GM12891 (cell line): ENCODE results near the gene URI1.
"Not testable (repeated sequence)": the region's sequence is repeated elsewhere in the genome, so short reads cannot be mapped to it uniquely, and the experiment has no call there.

Experiments
- DNase-seq: peaks from one replicate; pipeline ENCODE4 v3.0.0; 2011; ENCODE audit warnings: low spot score; ENCODE audit not compliant: insufficient read length
- FAIRE-seq: peaks from 2 replicates; lab custom pipeline; 2011; peaks lifted over from hg19 to GRCh38; lab: Jason Lieb, UNC
- PAX5 ChIP-seq: IDR thresholded peaks from 2 replicates; pipeline ENCODE4 v1.6.1; 2011; ENCODE audit warnings: low read length, moderate library complexity, mild to moderate bottlenecking; ENCODE audit not compliant: insufficient read depth, severe bottlenecking
- POLR2A ChIP-seq: IDR thresholded peaks from 2 replicates; pipeline ENCODE4 v1.6.1; 2011; ENCODE audit warnings: low read depth, low read length, control low read depth
- POLR2AphosphoS5 ChIP-seq: IDR thresholded peaks from 2 replicates; pipeline ENCODE4 v1.6.1; 2011; ENCODE audit warnings: low read depth, low read length, control low read depth
- POU2F2 ChIP-seq: IDR thresholded peaks from 2 replicates; pipeline ENCODE4 v1.6.1; 2011; ENCODE audit warnings: low read depth, mild to moderate bottlenecking, control low read depth, low read length, moderate library complexity
- SPI1 ChIP-seq: IDR thresholded peaks from 2 replicates; pipeline ENCODE4 v1.6.1; 2011; ENCODE audit warnings: low read depth, low read length, control low read depth
- TAF1 ChIP-seq: IDR thresholded peaks from 2 replicates; pipeline ENCODE4 v1.6.1; 2011; ENCODE audit warnings: low read depth, low read length, control low read depth

URI1 gene

GRCh38 chr19:29952646-29953045 is 10.6 kb downstream of the URI1 start:
- no peak for DNase-seq
- no peak for FAIRE-seq
- TF ChIP-seq SPI1 (no peak), POLR2A (no peak), POLR2AphosphoS5 (no peak), PAX5 (no peak)

- no peak for FAIRE-seq
- TF ChIP-seq SPI1 (no peak), PAX5 (no peak), TAF1 (no peak), POLR2AphosphoS5 (no peak), POLR2A (no peak), POU2F2 (no peak)
These were observed 11.6 kb downstream of the URI1 start for GRCh38 chr19:29953352-29954247.

DNA sequence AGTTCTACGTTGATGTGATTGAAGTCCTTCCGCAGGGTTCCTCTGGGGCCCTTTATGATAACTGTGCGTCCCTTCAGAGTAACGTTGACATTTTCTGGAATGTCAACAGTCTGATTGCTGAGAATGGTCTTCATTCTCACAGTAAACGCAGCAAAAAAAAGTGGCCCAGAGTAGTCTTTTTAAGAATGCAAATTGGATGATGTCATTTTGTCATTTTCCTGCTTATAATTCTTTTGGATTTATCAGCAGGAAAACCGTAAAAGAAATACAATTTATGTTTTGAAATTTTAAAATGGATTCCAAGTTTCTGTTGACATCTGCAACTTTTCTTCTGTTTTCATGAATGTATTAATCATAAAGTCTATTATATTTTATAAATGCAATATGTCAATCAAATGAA is 14.8 kb downstream of the URI1 start:
- FAIRE-seq (no peak), DNase-seq (no peak)
- no peak for TF ChIP-seq POLR2AphosphoS5
- TF ChIP-seq SPI1: no peak
- TF ChIP-seq POLR2A: no peak
- no peak for TF ChIP-seq TAF1
- TF ChIP-seq PAX5: no peak
- no peak for TF ChIP-seq POU2F2

More at GRCh38 chr19:29953352-29954247, 11.6 kb downstream of the URI1 start:
- no peak for DNase-seq

- DNase-seq: no peak
- TF ChIP-seq SPI1: no peak
- no peak for FAIRE-seq
These were observed 19.3 kb downstream of the URI1 start for GRCh38 chr19:29961311-29961710.

DNA sequence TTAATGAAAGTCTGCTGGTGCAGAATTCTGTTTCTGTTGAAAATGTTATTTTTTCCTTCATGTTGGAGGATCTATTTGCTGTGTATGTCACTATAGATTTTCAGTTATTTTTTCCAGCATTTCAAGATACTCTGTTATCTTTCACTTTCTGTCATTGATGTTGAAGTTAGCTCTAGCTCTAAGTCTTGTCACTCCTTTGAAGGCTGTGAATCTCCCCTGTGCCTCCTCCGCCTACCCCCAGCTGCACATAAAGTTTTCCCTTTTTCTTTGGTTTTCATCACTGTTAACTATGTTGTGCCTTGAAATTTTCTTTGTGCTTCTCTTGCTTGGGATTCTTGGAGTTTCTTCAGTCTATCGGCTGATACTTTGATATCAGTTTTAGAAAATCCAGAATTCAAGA is 20.8 kb downstream of the URI1 start:
- TF ChIP-seq POLR2AphosphoS5 (no peak), SPI1 (no peak), PAX5 (no peak), POU2F2 (no peak), POLR2A (no peak), TAF1 (no peak)
- DNase-seq (no peak), FAIRE-seq (no peak)

DNA sequence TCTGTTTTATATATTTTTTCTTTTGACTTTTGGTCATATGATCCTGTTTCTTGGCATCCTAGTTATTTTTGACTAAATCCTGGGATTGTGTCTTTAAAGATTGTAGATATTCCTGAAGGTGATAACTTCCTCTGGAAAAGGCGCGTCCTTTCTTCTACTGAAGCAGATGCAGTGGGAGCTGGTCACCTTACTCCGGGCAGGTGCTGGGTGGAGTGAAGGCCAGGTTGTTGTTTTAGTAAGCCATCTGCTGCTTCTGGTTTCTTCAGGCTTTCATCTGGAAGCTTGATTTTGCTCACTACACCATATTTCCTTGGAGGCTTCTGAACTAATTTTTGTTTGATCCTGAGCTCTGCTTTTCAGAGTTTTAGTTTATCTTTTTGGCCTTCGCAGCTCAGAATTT is 21.5 kb downstream of the URI1 start:
- no peak for TF ChIP-seq POLR2A
- TF ChIP-seq SPI1: no peak
- TF ChIP-seq POLR2AphosphoS5: no peak
- no peak for TF ChIP-seq TAF1
- TF ChIP-seq PAX5: no peak
- TF ChIP-seq POU2F2: no peak
- DNase-seq: no peak
- FAIRE-seq: no peak

DNA sequence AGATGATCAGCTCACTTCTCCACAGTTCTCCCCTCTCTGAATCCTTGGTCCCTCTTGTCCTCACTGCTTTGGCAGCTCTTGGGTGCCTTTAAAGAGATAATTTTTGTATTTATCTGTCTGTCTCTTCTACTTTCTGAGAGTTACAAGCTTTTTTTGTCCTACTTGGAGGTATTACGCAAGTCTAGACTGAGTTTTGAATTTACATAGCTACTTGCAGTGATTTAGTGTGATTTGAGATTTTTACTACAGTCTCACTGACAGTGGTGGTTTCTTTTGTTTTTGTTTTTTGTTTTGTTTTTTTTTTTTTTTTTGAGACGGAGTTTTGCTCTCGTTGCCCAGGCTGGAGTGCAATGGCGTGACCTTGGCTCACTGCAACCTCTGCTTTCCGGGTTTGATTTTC is 22.1 kb downstream of the URI1 start:
- DNase-seq (no peak), FAIRE-seq (no peak)
- TF ChIP-seq SPI1 (no peak), PAX5 (no peak), TAF1 (no peak), POU2F2 (no peak), POLR2AphosphoS5 (no peak), POLR2A (no peak)

DNA sequence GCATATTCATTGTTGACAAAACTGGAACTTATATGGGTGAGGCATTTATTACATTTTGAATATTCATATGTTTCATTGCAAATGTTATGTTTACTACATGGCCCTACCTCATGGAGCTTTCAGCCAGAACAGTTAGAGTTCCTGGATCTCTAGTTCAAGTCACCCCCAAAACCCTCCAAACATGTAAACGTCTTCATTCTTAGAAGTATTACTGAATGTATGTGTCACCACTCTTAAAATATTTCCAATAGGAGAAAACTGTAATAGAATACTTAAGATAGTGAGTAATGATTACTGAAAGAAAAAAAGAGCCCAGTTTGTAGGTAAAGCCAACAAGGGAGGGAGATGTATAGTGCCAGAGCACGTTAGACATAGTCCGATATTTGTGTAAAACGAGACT is 23.5 kb downstream of the URI1 start:
- DNase-seq (no peak), FAIRE-seq (no peak)
- TF ChIP-seq TAF1: no peak
- no peak for TF ChIP-seq POLR2AphosphoS5
- no peak for TF ChIP-seq POLR2A
- TF ChIP-seq PAX5: no peak
- TF ChIP-seq SPI1: no peak
- no peak for TF ChIP-seq POU2F2

DNA sequence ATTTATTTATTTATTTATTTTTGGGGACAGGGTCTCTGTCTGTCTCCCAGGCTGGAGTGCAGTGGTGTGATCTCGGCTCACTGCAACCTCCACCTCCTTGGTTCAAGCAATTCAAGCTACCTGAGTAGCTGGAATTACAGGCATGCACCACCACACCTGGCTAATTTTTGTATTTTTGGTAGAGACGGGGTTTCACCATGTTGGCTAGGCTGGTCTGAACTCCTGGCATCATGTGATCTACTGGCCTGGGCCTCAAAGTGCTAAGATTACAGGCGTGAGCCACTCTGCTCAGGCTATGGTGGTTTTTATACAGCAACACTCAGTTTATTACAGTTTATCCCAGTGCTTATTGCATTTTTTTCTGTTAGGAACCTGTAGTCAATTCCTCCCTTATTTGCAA is 24.1 kb downstream of the URI1 start:
- DNase-seq, FAIRE-seq: not testable (repeated sequence)

DNA sequence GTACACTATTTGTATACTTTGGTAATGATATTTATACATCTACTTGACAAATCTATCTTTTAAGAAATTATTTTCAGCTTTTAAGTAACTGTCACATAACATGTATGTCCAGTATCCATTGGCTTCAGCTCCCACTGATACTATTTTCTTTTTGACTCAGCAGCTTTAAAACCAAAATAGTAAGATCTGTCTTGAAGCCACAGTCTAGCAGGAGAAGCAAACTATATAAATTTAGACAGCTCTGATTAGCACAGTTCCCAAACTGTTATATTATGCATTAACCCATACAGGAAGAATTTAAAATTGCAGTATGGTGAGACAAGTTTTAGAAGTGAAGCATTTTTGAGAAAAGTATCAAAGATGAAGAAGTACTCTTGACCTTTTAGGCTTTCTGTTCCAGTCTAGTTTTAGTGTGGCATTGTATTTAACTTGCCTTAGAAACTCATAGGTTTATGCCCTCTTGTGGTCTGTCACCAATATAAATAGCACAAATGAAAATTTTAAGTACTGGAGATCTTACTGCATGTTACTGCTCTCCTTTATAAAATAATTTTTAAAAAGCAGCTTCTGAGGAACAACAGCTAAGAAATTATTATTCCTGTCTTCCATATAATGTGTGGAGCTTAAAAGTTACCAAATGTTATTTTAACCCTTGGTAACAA is 24.7 kb downstream of the URI1 start:
- peak; percentile 57 for FAIRE-seq
- no peak for TF ChIP-seq POU2F2
- TF ChIP-seq POLR2A: no peak
- no peak for TF ChIP-seq PAX5
- TF ChIP-seq POLR2AphosphoS5: no peak
- TF ChIP-seq SPI1: no peak
- TF ChIP-seq TAF1: no peak
- DNase-seq: no peak
